B cell (primary cell): Measurements from ENCODE around the gene ADAMTS18.

Source experiments
- CTCF ChIP-seq: fragments of 200-600 bp; IDR thresholded peaks from one replicate; pipeline ENCODE4 v1.8.0; 2022; ENCODE audit warnings: antibody characterized with exemption, mild to moderate bottlenecking
- EZH2 ChIP-seq: IDR thresholded peaks from 2 replicates; pipeline ENCODE4 v1.6.1; 2012; ENCODE audit warnings: borderline replicate concordance, low read depth, mild to moderate bottlenecking, moderate library complexity, low read length; ENCODE audit not compliant: insufficient read depth, poor library complexity, severe bottlenecking

- TF ChIP-seq CTCF, result no peak
- TF ChIP-seq EZH2, result no peak
Observed at GRCh38 chr16:77282345-77282744, 152.5 kb downstream of the ADAMTS18 start.
